ENCODE measurements around the gene PRKCB.

The PRKCB gene

DNA sequence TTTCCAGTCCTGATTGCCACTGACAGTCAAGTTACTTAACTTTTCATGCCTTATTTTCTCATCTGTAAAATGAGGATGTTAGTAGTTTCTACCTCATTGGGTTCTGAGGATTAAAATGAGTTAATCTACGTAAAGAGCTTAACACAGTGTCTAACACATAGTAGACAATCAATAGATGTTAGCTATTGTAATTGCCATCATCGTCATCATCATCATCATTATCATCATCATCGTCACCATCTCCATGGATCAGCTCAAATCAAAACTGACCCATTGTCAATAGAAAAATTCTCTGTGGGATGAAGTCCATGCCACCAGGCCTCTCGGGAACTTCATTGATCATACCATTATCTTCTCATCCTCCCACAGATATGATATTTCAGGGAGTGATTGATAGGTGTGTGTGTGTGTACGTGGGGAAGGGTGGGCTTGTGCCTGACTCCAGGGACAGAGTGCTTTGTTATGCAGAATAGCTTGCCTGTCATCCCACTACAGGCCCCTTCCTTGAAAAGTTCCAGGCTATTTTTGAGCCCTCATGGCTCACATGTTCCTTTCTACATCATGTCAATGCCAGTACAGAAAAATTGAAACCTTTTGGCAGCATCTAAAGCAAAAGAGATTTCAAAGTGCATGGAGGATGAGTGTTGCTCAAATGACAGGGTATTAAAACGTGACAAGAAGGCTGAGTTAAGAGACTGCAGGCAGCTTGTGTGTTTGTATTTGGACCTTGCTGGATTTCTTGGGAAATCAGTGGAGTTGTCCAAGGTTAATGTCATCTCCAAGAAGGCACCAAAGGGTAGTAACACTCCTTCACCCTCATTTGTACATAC, 133.9 kb downstream of the PRKCB start:
- no peak for TF ChIP-seq CTCF (IDR thresholded peaks at IDR 0.05)
- no peak for DNase-seq (ENCODE audit: low spot score)
- no peak overlapping the region for H3K4me3 ChIP-seq
- no peak overlapping the region for H3K27ac ChIP-seq

DNA sequence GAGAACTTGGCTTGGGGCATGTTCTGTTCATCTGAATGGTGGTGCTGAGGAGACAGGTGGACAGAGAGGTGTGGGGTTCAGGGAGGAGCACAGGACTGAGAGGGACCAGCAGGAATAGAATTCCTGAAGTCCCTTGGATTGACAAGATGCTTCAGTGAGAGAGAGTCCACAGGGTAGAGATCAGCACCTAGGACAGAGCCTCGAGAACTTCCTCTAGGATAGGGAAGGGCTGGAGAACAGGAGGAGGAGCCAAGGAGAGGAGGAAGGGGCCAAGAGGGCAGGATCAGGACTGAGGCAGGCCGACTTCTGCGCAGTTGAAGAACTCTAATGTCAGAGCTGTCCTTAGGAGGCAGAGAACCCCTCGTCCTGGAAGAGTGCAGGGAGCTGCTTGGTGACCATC, 138.4 kb downstream of the PRKCB start:
- TF ChIP-seq CTCF (IDR thresholded peaks at IDR 0.05): no peak
- no peak for DNase-seq (ENCODE audit: low spot score)
- no peak overlapping the region for H3K27ac ChIP-seq
- no peak overlapping the region for H3K4me3 ChIP-seq

GRCh38 chr16:23975293-23975692, 139.5 kb downstream of the PRKCB start:
- Histone ChIP-seq H3K27ac (no peak overlapping the region), H3K4me3 (no peak overlapping the region)
- no peak for DNase-seq (ENCODE audit: low spot score)
- no peak for TF ChIP-seq CTCF (IDR thresholded peaks at IDR 0.05)

DNA sequence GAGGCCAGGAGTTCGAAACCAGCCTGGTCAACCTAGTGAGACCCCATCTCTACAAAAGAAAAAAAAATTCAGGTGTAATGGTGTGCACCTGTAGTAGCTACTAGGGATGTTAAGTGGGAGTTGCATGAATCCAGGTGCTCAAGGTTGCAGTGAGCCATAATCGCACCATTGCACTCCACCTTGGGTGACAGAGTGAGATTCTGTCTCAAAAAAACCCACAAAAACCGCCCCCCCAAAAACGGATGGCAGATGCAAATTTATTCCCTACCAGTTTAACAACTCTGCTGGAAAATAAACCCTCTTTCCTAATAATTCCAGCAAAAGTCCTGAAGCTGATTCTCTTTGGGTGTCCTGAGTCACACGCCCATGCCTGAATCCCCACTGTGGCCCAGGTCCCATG, 140.3 kb downstream of the PRKCB start:
- H3K4me3 ChIP-seq: no peak overlapping the region
- no peak for TF ChIP-seq CTCF (IDR thresholded peaks at IDR 0.05)
- no peak for DNase-seq (ENCODE audit: low spot score)
- H3K27ac ChIP-seq: no peak overlapping the region

GRCh38 chr16:23976524-23976923, 140.7 kb downstream of the PRKCB start:
- no peak for TF ChIP-seq CTCF (IDR thresholded peaks at IDR 0.05)
- DNase-seq (ENCODE audit: low spot score): peak; percentile 53
- H3K4me3 ChIP-seq: no peak overlapping the region
- H3K27ac ChIP-seq: no peak overlapping the region

GRCh38 chr16:23979441-23979840, 143.7 kb downstream of the PRKCB start:
- Histone ChIP-seq H3K27ac (no peak overlapping the region), H3K4me3 (no peak overlapping the region)
- peak; percentile 8 for DNase-seq (ENCODE audit: low spot score)
- no peak for TF ChIP-seq CTCF (IDR thresholded peaks at IDR 0.05)

- TF ChIP-seq CTCF (IDR thresholded peaks at IDR 0.05): no peak
- H3K4me3 ChIP-seq: no peak overlapping the region
- no peak overlapping the region for H3K27ac ChIP-seq
- no peak for DNase-seq (ENCODE audit: low spot score)
These were observed 144.2 kb downstream of the PRKCB start for GRCh38 chr16:23979982-23980381.
